Inflammatory macrophage (primary cell): Measurements from ENCODE around the gene THYN1.
"Not testable (repeated sequence)": the region's sequence is repeated elsewhere in the genome, so short reads cannot be mapped to it uniquely, and the experiment has no call there.

Source experiments
- DNase-seq, 2 donors: peaks; one replicate each; pipeline ENCODE4 v3.0.0-alpha.2; 2020 to 2022
- total RNA-seq, 18 experiments: gene quantifications; one replicate each; lab custom pipeline; 2026; ENCODE audit warnings: mixed read lengths in 6 of 18, inconsistent platforms in 2 of 18; lab: John Stamatoyannopoulos, UW

Gene THYN1
- total RNA-seq: 2.6 to 27.5 (median 17.6) reads per million in 18 experiments

DNA sequence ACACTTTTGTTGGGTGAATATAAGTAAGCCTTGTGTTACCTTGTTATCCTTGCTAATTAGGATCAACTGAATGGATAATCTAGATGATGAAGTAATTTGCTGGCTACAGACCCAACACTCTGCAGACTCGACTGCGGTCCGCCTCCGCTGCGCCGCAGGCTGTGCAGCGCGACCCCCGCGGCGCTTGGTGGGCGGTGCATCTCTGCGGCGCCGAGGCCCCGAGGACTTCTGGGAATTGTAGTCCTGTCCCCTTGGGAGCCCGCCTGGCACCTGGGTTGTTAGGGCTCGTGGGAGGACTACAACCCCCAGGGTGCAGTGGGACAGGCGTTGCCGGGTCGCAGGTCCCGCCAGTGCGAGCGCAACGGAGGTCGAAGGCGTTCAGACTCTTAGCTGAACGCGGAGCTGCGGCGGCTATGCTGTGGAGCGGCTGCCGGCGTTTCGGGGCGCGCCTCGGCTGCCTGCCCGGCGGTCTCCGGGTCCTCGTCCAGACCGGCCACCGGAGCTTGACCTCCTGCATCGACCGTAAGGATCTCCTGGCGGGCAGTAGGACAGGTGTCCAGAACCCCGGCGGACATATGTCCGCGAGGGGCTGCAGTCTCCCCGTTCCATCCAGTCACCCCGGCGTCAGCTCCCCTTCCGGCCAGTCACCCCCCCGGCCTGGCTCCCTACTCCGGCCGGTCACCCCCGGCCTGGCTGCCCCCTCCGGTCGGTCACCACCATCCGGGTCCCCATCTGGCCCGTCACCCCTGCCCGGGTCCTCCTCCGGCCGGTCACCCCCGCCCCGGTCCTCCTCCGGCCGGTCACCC lies at the start of gene THYN1, which contains the start of gene ACAD8:
THYN1 (minus strand) TSS at position 165 of the 806 bp plus-strand sequence. CDS start 470 bp downstream, outside the sequence.
ACAD8 (plus strand) TSS at position 381 of the 806 bp plus-strand sequence; CDS start at position 414, 33 bp downstream.
- DNase-seq: peak; percentile 97 to 98

GRCh38 chr11:134294664-134295063 lies 41.5 kb upstream of the THYN1 start:
- DNase-seq: no peak

GRCh38 chr11:134293119-134294113 lies 40.3 kb upstream of the THYN1 start:
- DNase-seq: no peak

- no peak for DNase-seq
Observed at GRCh38 chr11:134292661-134293060, 39.5 kb upstream of the THYN1 start.

GRCh38 chr11:134291196-134291595 lies 38.0 kb upstream of the THYN1 start:
- no peak for DNase-seq

GRCh38 chr11:134290646-134291045 lies 37.5 kb upstream of the THYN1 start:
- DNase-seq: no peak

- no peak for DNase-seq
Observed at GRCh38 chr11:134289789-134290188, 36.6 kb upstream of the THYN1 start.

DNA sequence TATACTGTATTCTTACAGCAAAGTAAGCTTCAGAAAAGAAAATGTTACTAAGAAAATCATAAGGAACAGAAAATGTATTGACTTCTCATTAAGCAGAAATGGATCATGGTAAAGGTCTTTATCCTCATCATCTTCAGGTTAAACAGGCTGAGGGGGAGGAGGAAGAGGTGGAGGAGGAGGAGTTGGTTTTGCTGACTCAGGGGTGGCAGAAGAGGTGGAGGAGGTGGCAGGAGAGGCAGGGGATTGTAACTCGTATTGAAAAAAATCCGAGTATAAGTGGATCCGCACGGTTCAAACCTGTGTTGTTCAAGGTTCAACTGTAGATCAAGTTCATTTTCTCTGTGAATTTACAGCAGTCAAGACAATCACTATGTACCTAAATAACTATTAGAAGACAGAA lies 36.0 kb upstream of the THYN1 start:
- DNase-seq: no peak

- DNase-seq: no peak
Observed at GRCh38 chr11:134288486-134288885, 35.3 kb upstream of the THYN1 start.

GRCh38 chr11:134287561-134287960 lies 34.4 kb upstream of the THYN1 start:
- no peak for DNase-seq

- not testable (repeated sequence) for DNase-seq
Observed at GRCh38 chr11:134284349-134284748, 31.2 kb upstream of the THYN1 start.

GRCh38 chr11:134283461-134284230 lies 30.5 kb upstream of the THYN1 start:
- DNase-seq: no peak

DNA sequence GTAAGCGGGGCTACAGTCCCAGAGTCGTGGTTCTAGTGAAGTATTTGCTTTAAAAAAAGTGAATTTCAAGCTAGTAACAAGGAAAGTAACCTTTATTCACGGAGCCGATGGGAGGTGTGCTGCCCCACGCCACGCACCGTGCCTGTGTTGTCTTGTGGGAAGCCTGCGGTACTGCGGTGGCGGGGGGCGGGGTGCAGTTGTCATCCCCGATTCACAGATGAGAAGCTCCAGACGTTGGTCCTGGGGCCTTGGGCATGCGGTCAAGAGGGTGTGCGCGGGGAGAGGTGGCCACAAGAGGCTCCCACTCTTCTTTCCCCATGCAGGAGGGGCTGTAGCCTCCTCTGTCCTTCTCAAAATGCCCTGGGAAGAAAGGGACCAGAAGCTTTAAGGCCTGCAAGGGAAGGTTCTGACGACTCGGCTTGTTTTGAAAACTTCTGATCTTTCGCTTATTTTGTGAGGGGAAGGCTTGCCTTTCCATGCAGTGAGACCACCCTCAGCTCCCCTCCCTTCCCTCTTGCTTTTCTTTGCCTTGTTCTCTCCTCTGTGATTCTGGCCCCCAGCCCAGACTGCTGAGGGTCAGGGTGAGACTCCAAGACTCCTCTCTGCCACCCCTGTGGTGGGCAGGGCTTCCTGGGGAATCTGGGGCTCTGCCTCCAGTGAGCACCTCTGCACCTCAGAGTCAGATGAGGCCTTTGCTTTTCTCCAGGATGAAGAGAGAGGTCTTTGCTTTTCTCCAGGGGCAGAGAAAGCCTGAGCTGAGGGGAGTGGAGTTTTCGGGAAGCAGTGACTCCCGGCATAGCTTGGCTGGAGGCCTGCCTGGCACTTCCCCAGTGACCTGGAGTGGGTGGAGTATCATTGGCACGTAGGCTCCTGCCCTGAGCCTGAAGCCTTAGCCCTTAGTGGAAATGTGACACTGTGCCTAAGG lies 29.2 kb upstream of the THYN1 start:
- DNase-seq: no peak

GRCh38 chr11:134281635-134282034 lies 28.5 kb upstream of the THYN1 start:
- not testable (repeated sequence) for DNase-seq

DNA sequence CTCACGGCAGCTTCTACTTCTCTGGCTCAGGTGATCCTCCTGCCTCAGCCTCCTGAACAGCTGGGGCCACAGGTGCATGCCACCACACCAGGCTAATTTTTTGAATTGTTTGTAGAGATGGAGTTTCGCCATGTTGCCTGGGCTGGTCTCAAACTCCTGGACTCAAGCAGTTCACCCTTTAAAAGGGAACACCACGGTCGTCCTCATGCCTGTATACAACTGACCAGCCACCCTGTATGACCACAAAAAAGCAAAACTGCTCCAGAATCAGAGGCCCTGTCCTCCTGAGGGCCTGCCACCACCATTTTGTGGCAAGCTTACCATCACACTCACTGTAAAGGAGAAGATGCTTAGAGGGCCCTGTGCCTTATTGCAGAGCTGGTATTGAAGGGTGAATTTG lies 25.2 kb upstream of the THYN1 start:
- no peak for DNase-seq

DNA sequence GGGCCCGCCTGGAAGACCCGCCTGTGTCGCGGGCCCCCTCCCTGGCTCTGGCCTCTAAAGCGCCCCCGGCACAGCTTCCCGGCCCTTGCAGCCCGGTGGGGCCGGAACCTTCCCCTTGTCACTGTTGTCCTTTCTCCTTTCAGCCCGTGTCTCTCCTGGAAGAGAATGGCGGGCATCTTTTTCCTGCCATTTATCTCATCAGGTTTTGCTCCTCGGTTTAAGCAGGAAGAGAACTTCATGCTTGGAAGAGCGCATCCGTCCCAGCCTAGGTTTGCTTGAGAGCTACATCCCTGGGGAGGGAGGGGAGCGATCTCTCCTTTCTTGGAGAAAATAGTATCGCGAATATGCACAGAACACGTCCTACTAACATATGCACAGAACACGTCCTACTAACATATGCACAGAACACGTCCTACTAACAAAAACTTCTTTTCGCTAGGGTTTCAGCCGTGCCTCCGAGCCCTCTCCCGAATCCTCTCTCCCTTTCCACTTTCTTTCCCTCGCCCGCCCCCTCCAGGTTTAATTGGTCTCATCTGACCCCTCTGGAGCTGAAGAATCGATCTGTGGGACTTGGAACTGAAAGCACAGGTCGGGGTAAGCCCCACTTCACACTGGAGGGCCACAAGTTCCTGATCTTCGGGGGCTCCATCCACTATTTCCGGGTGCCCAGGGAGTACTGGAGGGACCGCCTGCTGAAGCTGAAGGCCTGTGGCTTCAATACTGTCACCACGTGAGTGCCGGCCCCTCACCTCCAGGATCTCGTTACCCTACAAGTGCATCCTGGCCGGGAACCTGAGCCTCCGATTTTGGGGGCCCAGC lies 24.2 kb upstream of the THYN1 start:
- DNase-seq: no peak

- no peak for DNase-seq
Observed at GRCh38 chr11:134276396-134277182, 23.4 kb upstream of the THYN1 start.

DNA sequence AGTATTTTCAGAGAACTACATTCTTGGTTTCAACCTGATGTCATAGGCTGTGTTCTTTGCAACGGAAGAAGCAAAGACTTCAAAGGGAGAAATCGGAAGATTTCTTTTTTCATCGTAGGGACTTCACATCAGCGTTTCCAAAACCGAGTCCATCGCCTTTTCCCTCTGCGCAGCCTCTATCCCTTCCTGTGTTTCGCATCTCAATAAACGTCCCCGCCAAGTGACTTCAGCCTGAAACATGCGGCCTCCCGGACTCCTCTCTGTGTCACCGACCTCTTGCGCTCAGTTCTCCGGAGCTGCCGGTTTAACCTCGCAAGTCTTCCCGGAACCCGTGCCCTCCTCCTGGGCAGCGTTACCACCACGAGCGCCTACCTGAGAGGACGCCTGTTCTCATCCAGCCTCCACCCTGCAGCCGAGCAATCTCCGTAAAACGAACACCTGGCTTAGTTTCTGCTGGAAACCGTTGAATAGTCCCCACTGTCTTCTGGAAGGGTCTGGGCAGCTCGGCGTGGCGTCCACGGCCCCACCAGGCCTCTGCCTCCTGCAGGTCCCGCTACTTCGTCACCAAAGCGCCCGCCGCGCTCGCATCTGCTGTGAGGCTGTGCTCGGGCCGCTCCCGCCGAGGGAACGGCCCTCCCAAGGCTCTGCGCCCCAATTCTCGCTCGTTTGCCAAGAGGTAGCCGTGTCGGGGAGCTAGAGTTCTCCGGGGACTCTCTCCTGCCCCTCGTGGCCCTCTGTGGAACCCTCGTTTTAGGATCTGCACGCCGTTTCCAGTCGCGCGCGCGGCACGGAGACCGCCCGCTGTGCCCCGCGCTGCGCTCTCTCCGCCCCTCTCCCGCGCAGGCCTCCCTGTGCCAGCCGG lies 22.6 kb upstream of the THYN1 start, which contains the start of gene GLB1L3:
GLB1L3 (plus strand) TSS at position 846 of the 862 bp plus-strand sequence. CDS start 362 bp downstream, outside the sequence.
- peak; percentile 32 to 41 for DNase-seq
